ENCODE measurements around the gene RAET1L. TPM values are rescaled to one million over a fixed set of nuclear protein-coding genes. Genes with fewer than 3 reads are reported as not detected.
"Not testable (repeated sequence)": the region's sequence is repeated elsewhere in the genome, so short reads cannot be mapped to it uniquely, and the experiment has no call there.

The RAET1L gene
- total RNA-seq, 1 experiment from 2014 or later = not detected

DNA sequence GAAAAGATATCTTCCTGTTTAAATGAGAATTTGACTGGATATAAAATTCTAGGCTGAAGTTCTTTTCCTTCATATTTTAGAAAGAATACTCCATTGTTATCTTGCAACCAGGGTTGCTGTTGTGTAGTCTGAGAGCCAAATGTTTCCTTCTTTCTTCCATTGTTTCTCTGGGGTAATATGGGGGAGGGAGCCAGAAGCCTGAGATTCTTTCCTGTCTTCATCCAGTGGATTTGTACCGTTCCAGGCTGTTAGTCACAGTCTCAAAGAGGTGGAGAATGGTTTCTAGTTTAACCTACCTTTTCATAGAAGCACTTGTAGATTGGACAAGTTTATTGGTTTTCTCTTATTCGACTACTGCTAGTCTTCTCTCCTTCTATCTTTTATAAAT is 49.7 kb upstream of the RAET1L start (continued):
- TF ChIP-seq, protein P1, sequence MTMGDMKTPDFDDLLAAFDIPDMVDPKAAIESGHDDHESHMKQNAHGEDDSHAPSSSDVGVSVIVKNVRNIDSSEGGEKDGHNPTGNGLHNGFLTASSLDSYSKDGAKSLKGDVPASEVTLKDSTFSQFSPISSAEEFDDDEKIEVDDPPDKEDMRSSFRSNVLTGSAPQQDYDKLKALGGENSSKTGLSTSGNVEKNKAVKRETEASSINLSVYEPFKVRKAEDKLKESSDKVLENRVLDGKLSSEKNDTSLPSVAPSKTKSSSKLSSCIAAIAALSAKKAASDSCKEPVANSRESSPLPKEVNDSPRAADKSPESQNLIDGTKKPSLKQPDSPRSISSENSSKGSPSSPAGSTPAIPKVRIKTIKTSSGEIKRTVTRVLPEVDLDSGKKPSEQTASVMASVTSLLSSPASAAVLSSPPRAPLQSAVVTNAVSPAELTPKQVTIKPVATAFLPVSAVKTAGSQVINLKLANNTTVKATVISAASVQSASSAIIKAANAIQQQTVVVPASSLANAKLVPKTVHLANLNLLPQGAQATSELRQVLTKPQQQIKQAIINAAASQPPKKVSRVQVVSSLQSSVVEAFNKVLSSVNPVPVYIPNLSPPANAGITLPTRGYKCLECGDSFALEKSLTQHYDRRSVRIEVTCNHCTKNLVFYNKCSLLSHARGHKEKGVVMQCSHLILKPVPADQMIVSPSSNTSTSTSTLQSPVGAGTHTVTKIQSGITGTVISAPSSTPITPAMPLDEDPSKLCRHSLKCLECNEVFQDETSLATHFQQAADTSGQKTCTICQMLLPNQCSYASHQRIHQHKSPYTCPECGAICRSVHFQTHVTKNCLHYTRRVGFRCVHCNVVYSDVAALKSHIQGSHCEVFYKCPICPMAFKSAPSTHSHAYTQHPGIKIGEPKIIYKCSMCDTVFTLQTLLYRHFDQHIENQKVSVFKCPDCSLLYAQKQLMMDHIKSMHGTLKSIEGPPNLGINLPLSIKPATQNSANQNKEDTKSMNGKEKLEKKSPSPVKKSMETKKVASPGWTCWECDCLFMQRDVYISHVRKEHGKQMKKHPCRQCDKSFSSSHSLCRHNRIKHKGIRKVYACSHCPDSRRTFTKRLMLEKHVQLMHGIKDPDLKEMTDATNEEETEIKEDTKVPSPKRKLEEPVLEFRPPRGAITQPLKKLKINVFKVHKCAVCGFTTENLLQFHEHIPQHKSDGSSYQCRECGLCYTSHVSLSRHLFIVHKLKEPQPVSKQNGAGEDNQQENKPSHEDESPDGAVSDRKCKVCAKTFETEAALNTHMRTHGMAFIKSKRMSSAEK (CRISPR knock-in tag; IDR thresholded peaks at IDR 0.05; ENCODE audit: borderline replicate concordance) = no peak
- TF ChIP-seq, protein P2, sequence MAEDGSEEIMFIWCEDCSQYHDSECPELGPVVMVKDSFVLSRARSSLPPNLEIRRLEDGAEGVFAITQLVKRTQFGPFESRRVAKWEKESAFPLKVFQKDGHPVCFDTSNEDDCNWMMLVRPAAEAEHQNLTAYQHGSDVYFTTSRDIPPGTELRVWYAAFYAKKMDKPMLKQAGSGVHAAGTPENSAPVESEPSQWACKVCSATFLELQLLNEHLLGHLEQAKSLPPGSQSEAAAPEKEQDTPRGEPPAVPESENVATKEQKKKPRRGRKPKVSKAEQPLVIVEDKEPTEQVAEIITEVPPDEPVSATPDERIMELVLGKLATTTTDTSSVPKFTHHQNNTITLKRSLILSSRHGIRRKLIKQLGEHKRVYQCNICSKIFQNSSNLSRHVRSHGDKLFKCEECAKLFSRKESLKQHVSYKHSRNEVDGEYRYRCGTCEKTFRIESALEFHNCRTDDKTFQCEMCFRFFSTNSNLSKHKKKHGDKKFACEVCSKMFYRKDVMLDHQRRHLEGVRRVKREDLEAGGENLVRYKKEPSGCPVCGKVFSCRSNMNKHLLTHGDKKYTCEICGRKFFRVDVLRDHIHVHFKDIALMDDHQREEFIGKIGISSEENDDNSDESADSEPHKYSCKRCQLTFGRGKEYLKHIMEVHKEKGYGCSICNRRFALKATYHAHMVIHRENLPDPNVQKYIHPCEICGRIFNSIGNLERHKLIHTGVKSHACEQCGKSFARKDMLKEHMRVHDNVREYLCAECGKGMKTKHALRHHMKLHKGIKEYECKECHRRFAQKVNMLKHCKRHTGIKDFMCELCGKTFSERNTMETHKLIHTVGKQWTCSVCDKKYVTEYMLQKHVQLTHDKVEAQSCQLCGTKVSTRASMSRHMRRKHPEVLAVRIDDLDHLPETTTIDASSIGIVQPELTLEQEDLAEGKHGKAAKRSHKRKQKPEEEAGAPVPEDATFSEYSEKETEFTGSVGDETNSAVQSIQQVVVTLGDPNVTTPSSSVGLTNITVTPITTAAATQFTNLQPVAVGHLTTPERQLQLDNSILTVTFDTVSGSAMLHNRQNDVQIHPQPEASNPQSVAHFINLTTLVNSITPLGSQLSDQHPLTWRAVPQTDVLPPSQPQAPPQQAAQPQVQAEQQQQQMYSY (CRISPR knock-in tag; IDR thresholded peaks at IDR 0.05) = no peak
- TF ChIP-seq JAZF1 (CRISPR knock-in tag; IDR thresholded peaks at IDR 0.05) (no peak), OVOL2 (CRISPR knock-in tag; IDR thresholded peaks at IDR 0.05; ENCODE audit: borderline replicate concordance) (no peak), NFATC4 (CRISPR knock-in tag; IDR thresholded peaks at IDR 0.05) (no peak), CBFB (CRISPR knock-in tag; IDR thresholded peaks at IDR 0.05; ENCODE audit: low read depth) (no peak), PRRX2 (CRISPR knock-in tag; IDR thresholded peaks at IDR 0.05) (no peak), IRF2 (CRISPR knock-in tag; IDR thresholded peaks at IDR 0.05; ENCODE audit: borderline replicate concordance, low read depth) (no peak), TCF7 (CRISPR knock-in tag; IDR thresholded peaks at IDR 0.05; ENCODE audit: low read depth) (no peak)
- TF ChIP-seq, protein P3, sequence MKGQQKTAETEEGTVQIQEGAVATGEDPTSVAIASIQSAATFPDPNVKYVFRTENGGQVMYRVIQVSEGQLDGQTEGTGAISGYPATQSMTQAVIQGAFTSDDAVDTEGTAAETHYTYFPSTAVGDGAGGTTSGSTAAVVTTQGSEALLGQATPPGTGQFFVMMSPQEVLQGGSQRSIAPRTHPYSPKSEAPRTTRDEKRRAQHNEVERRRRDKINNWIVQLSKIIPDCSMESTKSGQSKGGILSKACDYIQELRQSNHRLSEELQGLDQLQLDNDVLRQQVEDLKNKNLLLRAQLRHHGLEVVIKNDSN (CRISPR knock-in tag; IDR thresholded peaks at IDR 0.05) = no peak
- TF ChIP-seq, protein P4, sequence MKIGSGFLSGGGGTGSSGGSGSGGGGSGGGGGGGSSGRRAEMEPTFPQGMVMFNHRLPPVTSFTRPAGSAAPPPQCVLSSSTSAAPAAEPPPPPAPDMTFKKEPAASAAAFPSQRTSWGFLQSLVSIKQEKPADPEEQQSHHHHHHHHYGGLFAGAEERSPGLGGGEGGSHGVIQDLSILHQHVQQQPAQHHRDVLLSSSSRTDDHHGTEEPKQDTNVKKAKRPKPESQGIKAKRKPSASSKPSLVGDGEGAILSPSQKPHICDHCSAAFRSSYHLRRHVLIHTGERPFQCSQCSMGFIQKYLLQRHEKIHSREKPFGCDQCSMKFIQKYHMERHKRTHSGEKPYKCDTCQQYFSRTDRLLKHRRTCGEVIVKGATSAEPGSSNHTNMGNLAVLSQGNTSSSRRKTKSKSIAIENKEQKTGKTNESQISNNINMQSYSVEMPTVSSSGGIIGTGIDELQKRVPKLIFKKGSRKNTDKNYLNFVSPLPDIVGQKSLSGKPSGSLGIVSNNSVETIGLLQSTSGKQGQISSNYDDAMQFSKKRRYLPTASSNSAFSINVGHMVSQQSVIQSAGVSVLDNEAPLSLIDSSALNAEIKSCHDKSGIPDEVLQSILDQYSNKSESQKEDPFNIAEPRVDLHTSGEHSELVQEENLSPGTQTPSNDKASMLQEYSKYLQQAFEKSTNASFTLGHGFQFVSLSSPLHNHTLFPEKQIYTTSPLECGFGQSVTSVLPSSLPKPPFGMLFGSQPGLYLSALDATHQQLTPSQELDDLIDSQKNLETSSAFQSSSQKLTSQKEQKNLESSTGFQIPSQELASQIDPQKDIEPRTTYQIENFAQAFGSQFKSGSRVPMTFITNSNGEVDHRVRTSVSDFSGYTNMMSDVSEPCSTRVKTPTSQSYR (CRISPR knock-in tag; IDR thresholded peaks at IDR 0.05) = no peak
- TF ChIP-seq, protein P5, sequence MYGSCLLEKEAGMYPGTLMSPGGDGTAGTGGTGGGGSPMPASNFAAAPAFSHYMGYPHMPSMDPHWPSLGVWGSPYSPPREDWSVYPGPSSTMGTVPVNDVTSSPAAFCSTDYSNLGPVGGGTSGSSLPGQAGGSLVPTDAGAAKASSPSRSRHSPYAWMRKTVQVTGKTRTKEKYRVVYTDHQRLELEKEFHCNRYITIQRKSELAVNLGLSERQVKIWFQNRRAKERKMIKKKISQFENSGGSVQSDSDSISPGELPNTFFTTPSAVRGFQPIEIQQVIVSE (CRISPR knock-in tag; IDR thresholded peaks at IDR 0.05; ENCODE audit: borderline replicate concordance) = no peak
- TF ChIP-seq, protein P6, sequence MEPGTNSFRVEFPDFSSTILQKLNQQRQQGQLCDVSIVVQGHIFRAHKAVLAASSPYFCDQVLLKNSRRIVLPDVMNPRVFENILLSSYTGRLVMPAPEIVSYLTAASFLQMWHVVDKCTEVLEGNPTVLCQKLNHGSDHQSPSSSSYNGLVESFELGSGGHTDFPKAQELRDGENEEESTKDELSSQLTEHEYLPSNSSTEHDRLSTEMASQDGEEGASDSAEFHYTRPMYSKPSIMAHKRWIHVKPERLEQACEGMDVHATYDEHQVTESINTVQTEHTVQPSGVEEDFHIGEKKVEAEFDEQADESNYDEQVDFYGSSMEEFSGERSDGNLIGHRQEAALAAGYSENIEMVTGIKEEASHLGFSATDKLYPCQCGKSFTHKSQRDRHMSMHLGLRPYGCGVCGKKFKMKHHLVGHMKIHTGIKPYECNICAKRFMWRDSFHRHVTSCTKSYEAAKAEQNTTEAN (CRISPR knock-in tag; IDR thresholded peaks at IDR 0.05) = no peak
- TF ChIP-seq, protein P7, sequence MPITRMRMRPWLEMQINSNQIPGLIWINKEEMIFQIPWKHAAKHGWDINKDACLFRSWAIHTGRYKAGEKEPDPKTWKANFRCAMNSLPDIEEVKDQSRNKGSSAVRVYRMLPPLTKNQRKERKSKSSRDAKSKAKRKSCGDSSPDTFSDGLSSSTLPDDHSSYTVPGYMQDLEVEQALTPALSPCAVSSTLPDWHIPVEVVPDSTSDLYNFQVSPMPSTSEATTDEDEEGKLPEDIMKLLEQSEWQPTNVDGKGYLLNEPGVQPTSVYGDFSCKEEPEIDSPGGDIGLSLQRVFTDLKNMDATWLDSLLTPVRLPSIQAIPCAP (CRISPR knock-in tag; IDR thresholded peaks at IDR 0.05) = no peak

DNA sequence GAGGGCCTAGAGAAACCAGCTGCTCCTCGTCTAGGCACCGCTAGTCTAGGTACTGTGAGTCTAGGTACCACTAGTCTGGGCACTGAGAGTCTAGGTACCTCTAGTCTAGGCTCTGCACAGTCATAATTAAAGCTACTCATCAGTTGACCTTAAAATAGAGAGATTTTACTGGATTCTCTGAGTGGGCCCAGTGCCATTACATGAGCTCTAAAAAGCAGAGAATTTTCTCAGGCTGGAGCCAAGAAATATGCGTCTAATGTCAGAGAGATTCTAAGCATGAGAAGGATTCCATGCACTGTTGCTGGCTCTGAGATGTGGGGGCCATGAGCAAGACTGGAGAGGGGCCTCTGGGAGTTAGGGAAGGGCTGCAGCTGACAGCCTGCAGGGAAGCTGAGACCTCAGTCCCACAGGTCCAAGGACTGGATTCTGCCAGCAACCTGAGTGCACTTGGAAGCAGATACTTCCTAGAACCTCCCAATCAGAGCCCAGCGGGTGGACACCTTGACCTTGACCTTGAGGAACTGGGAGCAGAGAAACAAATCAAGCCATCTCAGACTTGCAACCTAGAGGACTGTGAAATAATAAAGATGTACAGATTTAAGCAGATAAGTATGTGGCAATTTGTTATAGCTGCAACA is 49.2 kb upstream of the RAET1L start:
- ATAC-seq; H3K27ac Mint-ChIP-seq; POLR2A ChIA-PET; H3K36me3 Mint-ChIP-seq; DNase-seq (ENCODE audit: low spot score); H3K27me3 Mint-ChIP-seq (ENCODE audit: low read depth); H3K4me3 Mint-ChIP-seq; CTCF ChIA-PET; H3K9me3 Mint-ChIP-seq: not testable (repeated sequence)
- peaks cover 14% of the 10 kb centered on the region for H3K4me1 Mint-ChIP-seq

Data from WTC11 (cell line).